CD4-positive, alpha-beta T cell (primary cell): ENCODE results near the gene RHOU. TPM values are rescaled to one million over a fixed set of nuclear protein-coding genes. Genes with fewer than 3 reads are reported as not detected.

Experiments
- ATAC-seq: fragments of 200-7000 bp; cut with Tn5 transposase; one replicate; pipeline ENCODE4 v1.10.0; 2022; ENCODE audit warnings: mild to moderate bottlenecking; ENCODE audit not compliant: poor library complexity
- CTCF ChIA-PET: fragments of 350-600 bp; sonication (Branson Sonifier 250); formaldehyde crosslinking; loops from one replicate; lab custom pipeline; 2021; ENCODE audit warnings: antibody characterized with exemption, inconsistent platforms; lab: Charles Lee
- POLR2A ChIA-PET: fragments of 350-600 bp; sonication (Branson Sonifier 250); formaldehyde crosslinking; loops from one replicate; lab custom pipeline; 2021; ENCODE audit warnings: antibody characterized with exemption, inconsistent platforms; lab: Charles Lee
- DNase-seq, 14 experiments: peaks; one replicate each; pipeline ENCODE4 v3.0.0-alpha.2; 2013 to 2020; ENCODE audit warnings: mixed read lengths in 2 of 14
- H3K27ac ChIP-seq, 2 donors: one replicate each; pipeline versions ENCODE4 v1.5.1 to v1.7.0; 2013; ENCODE audit warnings: low read length in 2 of 2, low read depth in 1 of 2, mild to moderate bottlenecking in 1 of 2
- H3K27me3 ChIP-seq, 2 experiments: 1 replicate in 1 of 2; 2 replicates in 1 of 2; pipeline versions ENCODE4 v1.6.1 to v1.7.0; 2013; ENCODE audit warnings: low read length in 2 of 2, control low read depth in 1 of 2, mild to moderate bottlenecking in 1 of 2, moderate library complexity in 1 of 2; ENCODE audit not compliant: insufficient read depth in 2 of 2, control insufficient read depth in 1 of 2
- H3K36me3 ChIP-seq: one replicate; pipeline ENCODE4 v1.6.1; 2013; ENCODE audit warnings: low read length, control low read depth; ENCODE audit not compliant: insufficient read depth
- H3K4me1 ChIP-seq: one replicate; pipeline ENCODE4 v1.6.1; 2013; ENCODE audit warnings: low read length, control low read depth; ENCODE audit not compliant: insufficient read depth
- H3K4me3 ChIP-seq: one replicate; pipeline ENCODE4 v1.5.1; 2013; ENCODE audit warnings: mild to moderate bottlenecking, low read length, moderate library complexity
- H3K9me3 ChIP-seq, 2 experiments: 1 replicate in 1 of 2; 2 replicates in 1 of 2; pipeline versions ENCODE4 v1.6.1 to v1.7.0; 2013; ENCODE audit warnings: low read length in 2 of 2, mild to moderate bottlenecking in 2 of 2, control low read depth in 1 of 2, moderate library complexity in 1 of 2; ENCODE audit not compliant: control insufficient read depth in 1 of 2, insufficient read depth in 1 of 2
- H3K27ac Mint-ChIP-seq: one replicate; pipeline ENCODE4 v1.8.0; 2020; ENCODE audit warnings: mixed read lengths
- H3K27me3 Mint-ChIP-seq: one replicate; pipeline ENCODE4 v1.8.0; 2021; ENCODE audit warnings: mixed read lengths
- H3K36me3 Mint-ChIP-seq: one replicate; pipeline ENCODE4 v1.8.0; 2021; ENCODE audit warnings: low read depth, mixed read lengths
- H3K4me1 Mint-ChIP-seq: one replicate; pipeline ENCODE4 v1.8.0; 2021; ENCODE audit warnings: low read depth, mixed read lengths
- H3K4me3 Mint-ChIP-seq: one replicate; pipeline ENCODE4 v1.8.0; 2020; ENCODE audit warnings: mild to moderate bottlenecking, mixed read lengths
- H3K9me3 Mint-ChIP-seq: one replicate; pipeline ENCODE4 v1.8.0; 2020; ENCODE audit warnings: mixed read lengths
- intact Hi-C, 2 experiments: fragments of 100-400 bp; cut with DNase I in 1 of 2; cut with micrococcal nuclease in 1 of 2; formaldehyde crosslinking; loops; one replicate each; pipeline versions ENCODE4 v1.15.1 to v1.9.0; 2023 to 2025; cut with DNase I, micrococcal nuclease
- total RNA-seq, 174 experiments: library from RNA in 2 of 174; stranded (reverse) in 2 of 174; gene quantifications; one replicate each; pipeline ENCODE4 v1.2.3 and lab custom pipeline; 2021 to 2026
- TF ChIP-seq, protein P1 (sequence below): fragments of 200-600 bp; IDR thresholded peaks from one replicate; pipeline ENCODE4 v1.8.0; 2022; ENCODE audit warnings: antibody characterized with exemption, mild to moderate bottlenecking

The RHOU gene
- total RNA-seq, 2 experiments from 2014 or later: 1.2 TPM

DNA sequence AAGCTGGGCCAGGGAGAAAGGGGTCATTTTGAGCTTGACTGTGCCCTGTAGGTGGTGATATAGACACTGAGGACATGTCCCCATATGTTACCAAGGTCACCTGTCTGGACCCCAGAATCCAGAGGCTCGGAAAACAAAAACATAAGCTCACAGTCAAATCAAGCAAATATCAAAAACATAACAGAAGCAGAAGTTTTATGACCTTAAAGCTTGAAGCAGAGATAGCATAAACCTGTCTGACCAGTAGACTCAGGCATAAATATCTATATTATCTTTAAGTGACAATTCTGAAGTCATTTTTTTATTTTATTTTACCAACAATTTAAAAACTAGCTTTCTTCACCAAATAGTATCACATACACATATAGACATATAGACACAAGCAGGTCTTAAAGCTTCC, 32.8 kb upstream of the RHOU start:
- H3K4me3 Mint-ChIP-seq: no peak overlapping the region
- ChIA-PET POLR2A (no interaction called here), CTCF (no interaction called here)
- no peaks in the 10 kb centered on the region for H3K4me1 Mint-ChIP-seq
- H3K27ac Mint-ChIP-seq: no peak overlapping the region
- H3K27me3 Mint-ChIP-seq: no peaks in the 10 kb centered on the region
- ATAC-seq: no peak
- Histone ChIP-seq H3K4me3 (no peak overlapping the region), H3K27me3 (no peaks in the 10 kb centered on the region), H3K4me1 (no peaks in the 10 kb centered on the region), H3K36me3 (no peaks in the 10 kb centered on the region), H3K27ac (no peak overlapping the region), H3K9me3 (peaks cover 4 to 9% of the 10 kb centered on the region in 2 experiments)
- H3K9me3 Mint-ChIP-seq: peaks cover 3% of the 10 kb centered on the region
- no peak for DNase-seq
- intact Hi-C loops: no loop called here
- H3K36me3 Mint-ChIP-seq: no peaks in the 10 kb centered on the region
- TF ChIP-seq, protein P1, sequence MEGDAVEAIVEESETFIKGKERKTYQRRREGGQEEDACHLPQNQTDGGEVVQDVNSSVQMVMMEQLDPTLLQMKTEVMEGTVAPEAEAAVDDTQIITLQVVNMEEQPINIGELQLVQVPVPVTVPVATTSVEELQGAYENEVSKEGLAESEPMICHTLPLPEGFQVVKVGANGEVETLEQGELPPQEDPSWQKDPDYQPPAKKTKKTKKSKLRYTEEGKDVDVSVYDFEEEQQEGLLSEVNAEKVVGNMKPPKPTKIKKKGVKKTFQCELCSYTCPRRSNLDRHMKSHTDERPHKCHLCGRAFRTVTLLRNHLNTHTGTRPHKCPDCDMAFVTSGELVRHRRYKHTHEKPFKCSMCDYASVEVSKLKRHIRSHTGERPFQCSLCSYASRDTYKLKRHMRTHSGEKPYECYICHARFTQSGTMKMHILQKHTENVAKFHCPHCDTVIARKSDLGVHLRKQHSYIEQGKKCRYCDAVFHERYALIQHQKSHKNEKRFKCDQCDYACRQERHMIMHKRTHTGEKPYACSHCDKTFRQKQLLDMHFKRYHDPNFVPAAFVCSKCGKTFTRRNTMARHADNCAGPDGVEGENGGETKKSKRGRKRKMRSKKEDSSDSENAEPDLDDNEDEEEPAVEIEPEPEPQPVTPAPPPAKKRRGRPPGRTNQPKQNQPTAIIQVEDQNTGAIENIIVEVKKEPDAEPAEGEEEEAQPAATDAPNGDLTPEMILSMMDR: no peak

DNA sequence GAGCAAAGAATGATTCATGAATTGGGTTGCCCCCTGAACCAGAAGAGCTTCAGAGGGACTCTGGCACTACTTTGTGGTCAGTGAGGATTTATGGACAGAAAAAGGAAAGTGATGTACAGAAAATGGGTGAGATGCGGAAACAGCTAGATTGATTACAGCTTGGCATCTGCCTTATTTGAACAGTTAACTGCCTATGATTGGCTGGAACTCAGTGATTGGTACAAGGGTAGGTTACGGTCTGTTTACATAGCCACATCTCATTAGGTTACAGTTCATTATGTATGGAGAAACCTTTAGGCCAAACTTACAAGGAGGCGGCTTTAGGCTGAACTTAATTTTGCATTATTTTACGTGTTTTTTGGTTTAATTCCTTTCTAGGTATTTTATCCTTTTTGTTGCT, 29.0 kb upstream of the RHOU start:
- Mint-ChIP-seq H3K4me1 (no peaks in the 10 kb centered on the region), H3K27ac (no peak overlapping the region), H3K4me3 (no peak overlapping the region), H3K36me3 (no peaks in the 10 kb centered on the region), H3K9me3 (peaks cover 3% of the 10 kb centered on the region), H3K27me3 (no peaks in the 10 kb centered on the region)
- TF ChIP-seq, protein P1: no peak
- CTCF ChIA-PET: no interaction called here
- intact Hi-C loops: no loop called here
- Histone ChIP-seq H3K27me3 (no peaks in the 10 kb centered on the region), H3K27ac (no peak overlapping the region), H3K36me3 (no peaks in the 10 kb centered on the region), H3K4me1 (no peaks in the 10 kb centered on the region), H3K4me3 (no peak overlapping the region), H3K9me3 (peaks cover 4 to 9% of the 10 kb centered on the region in 2 experiments)
- no peak for DNase-seq
- ATAC-seq: no peak
- POLR2A ChIA-PET: no interaction called here

- H3K4me3 Mint-ChIP-seq: no peak overlapping the region
- H3K4me1 Mint-ChIP-seq: no peaks in the 10 kb centered on the region
- no peak overlapping the region for H3K27ac Mint-ChIP-seq
- no peak overlapping the region for H3K4me3 ChIP-seq
- H3K4me1 ChIP-seq: no peaks in the 10 kb centered on the region
- no peak for ATAC-seq
- H3K27me3 ChIP-seq: no peaks in the 10 kb centered on the region
- H3K27ac ChIP-seq: no peak overlapping the region
- no peaks in the 10 kb centered on the region for H3K27me3 Mint-ChIP-seq
- POLR2A ChIA-PET: no interaction called here
- H3K36me3 Mint-ChIP-seq: no peaks in the 10 kb centered on the region
- TF ChIP-seq, protein P1: no peak
- no peak for DNase-seq
- H3K9me3 ChIP-seq: no peaks in the 10 kb centered on the region
- no peaks in the 10 kb centered on the region for H3K9me3 Mint-ChIP-seq
- CTCF ChIA-PET: no interaction called here
- intact Hi-C loops: loop anchor here in 1 of 2 experiments (5.0 kb wide), 1 partner anchor 185 kb away; no protein-coding TSS in a partner anchor
- H3K36me3 ChIP-seq: no peaks in the 10 kb centered on the region
These were observed 18.2 kb upstream of the RHOU start for GRCh38 chr1:228717081-228717480.
